ENCODE measurements around the gene PPP1R3F. TPM values are rescaled to one million over a fixed set of nuclear protein-coding genes. Genes with fewer than 3 reads are reported as not detected.
A peak's percentile ranks its signal among the peaks of the same experiment; 100 is the strongest.

The PPP1R3F gene
- total and polyA plus RNA-seq, 9 of the 15 experiments (the other 6 are each of a cell fraction or from before 2014, with no cell fraction given) = 0.03 to 0.91 (median 0.43) TPM; not detected in 1

DNA sequence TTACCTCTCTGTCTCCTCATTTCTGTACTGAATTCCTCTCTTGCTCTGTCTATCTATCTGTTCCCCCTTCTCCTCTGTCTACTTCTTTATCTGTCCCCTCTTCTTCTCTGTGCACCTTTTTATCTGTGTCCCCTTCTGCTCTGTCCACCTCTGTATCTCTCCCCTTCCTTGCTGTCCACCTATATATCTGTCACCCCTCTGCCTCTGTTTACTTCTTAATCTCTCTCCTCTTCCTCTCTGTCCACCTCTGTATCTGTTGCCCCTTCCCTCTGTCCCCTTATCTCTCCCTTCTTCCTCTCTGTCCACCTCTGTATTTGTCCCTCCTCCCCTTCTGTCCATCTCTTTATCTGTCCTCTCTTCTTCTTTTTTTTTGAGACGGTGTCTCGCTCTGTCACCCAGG lies 25.4 kb upstream of the PPP1R3F start (continued):
- peak; percentile 79 for TF ChIP-seq ZNF407 (IDR thresholded peaks at IDR 0.05; ENCODE audit: low read depth)
- TF ChIP-seq, protein P1, sequence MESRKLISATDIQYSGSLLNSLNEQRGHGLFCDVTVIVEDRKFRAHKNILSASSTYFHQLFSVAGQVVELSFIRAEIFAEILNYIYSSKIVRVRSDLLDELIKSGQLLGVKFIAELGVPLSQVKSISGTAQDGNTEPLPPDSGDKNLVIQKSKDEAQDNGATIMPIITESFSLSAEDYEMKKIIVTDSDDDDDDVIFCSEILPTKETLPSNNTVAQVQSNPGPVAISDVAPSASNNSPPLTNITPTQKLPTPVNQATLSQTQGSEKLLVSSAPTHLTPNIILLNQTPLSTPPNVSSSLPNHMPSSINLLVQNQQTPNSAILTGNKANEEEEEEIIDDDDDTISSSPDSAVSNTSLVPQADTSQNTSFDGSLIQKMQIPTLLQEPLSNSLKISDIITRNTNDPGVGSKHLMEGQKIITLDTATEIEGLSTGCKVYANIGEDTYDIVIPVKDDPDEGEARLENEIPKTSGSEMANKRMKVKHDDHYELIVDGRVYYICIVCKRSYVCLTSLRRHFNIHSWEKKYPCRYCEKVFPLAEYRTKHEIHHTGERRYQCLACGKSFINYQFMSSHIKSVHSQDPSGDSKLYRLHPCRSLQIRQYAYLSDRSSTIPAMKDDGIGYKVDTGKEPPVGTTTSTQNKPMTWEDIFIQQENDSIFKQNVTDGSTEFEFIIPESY (CRISPR knock-in tag; IDR thresholded peaks at IDR 0.05) = no peak
- peak; percentile 100 for TF ChIP-seq CBFA2T3 (IDR thresholded peaks at IDR 0.05)
- no peak for TF ChIP-seq ZBTB43 (CRISPR knock-in tag; IDR thresholded peaks at IDR 0.05)
- no peak for TF ChIP-seq MCM2 (IDR thresholded peaks at IDR 0.05; ENCODE audit: low read depth)
- TF ChIP-seq, protein P2, sequence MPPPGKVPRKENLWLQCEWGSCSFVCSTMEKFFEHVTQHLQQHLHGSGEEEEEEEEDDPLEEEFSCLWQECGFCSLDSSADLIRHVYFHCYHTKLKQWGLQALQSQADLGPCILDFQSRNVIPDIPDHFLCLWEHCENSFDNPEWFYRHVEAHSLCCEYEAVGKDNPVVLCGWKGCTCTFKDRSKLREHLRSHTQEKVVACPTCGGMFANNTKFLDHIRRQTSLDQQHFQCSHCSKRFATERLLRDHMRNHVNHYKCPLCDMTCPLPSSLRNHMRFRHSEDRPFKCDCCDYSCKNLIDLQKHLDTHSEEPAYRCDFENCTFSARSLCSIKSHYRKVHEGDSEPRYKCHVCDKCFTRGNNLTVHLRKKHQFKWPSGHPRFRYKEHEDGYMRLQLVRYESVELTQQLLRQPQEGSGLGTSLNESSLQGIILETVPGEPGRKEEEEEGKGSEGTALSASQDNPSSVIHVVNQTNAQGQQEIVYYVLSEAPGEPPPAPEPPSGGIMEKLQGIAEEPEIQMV (tag; conservative IDR thresholded peaks at IDR 0.05; ENCODE audit: low read depth) = no peak
- TF ChIP-seq ZKSCAN1 (IDR thresholded peaks at IDR 0.05; ENCODE audit: low read depth, low read length) = no peak
- no peak for TF ChIP-seq CAMTA2 (CRISPR knock-in tag; conservative IDR thresholded peaks at IDR 0.05)
- no peak for TF ChIP-seq HES1 (IDR thresholded peaks at IDR 0.05; ENCODE audit: low read depth)
- no peak for TF ChIP-seq ZNF551 (CRISPR knock-in tag; IDR thresholded peaks at IDR 0.05)
- TF ChIP-seq FOXK1 (CRISPR knock-in tag; IDR thresholded peaks at IDR 0.05; ENCODE audit: borderline replicate concordance) = no peak

Measured in K562 (cell line).